NCI-H1694 (cell line): ENCODE data around the gene RPS6KB2.
"Not testable (repeated sequence)": the region's sequence is repeated elsewhere in the genome, so short reads cannot be mapped to it uniquely, and the experiment has no call there.

Source experiments
- DNase-seq: peaks from one replicate; lab custom pipeline; 2025; lab: John Stamatoyannopoulos, UW

RPS6KB2 gene

DNA sequence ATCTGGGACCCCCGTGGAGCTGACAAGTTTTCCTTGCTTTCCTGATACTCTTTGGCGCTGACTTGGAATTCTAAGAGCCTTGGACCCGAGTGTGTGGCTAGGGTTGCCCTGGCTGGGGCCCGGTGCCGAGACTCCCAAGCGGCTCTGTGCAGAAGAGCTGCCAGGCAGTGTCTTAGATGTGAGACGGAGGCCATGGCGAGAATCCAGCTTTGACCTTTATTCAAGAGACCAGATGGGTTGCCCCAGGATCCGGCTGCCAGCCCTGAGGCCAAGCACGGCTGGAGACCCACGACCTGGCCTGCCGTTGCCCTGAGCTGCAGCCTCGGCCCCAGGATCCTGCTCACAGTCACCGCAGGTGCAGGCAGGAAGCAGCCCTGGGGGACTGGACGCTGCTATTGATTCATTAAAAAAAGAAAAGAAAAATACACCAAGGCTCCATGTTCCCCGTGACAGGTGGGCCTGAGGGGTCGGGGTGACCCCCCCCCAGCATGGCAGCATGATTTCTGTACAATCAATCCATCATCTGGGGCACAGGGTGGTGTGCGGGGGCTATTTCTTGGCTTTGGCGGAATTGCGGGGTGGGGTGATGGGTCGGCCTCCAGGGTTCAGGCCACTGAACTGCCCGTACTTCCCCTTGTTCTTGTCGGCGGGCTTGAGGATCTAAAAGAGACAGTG is 30.2 kb upstream of the RPS6KB2 start:
- no peak for DNase-seq

DNA sequence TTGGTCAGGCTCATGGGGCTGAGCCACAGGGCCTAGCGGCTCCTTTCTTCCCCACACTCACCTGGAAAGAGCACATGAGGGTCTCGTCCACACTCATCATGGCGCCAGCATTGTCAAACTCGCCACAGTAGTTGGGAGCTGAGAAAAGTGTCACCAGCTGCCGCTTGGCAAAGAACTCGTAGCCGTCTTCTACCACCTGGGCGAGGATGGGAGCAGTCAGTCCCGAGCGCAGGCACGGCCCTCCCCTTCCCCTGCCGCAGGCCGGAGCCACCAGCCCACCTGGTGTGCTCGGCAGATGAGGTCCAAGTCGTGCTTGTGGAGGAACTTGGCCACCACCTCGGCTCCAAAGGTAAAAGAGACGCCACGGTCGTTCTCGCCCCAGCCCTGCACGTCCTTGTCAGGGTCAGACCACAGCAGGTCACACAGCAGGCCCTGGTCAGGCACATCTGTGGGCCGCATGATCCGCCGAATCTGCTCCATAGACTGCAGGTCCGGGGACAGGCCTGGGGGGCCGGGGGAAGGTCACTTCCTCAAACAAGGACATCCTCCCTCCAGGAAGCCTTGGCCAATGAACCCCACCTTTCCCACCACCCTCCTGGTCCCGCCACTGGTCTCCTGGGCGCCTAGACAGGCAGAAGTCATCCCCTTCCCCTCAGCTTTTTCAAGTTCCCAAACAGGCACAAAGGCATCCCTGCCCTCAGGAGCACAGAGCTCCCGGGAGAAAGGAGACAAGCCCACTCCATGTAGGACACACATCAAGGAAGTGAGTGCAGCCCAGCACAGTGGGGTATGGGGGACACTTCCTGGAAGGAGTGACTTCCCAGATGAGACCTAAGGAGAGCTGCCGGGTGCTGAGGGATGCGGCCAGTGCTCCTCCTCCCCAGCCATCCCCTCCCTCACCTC is 29.4 kb upstream of the RPS6KB2 start:
- no peak for DNase-seq

DNA sequence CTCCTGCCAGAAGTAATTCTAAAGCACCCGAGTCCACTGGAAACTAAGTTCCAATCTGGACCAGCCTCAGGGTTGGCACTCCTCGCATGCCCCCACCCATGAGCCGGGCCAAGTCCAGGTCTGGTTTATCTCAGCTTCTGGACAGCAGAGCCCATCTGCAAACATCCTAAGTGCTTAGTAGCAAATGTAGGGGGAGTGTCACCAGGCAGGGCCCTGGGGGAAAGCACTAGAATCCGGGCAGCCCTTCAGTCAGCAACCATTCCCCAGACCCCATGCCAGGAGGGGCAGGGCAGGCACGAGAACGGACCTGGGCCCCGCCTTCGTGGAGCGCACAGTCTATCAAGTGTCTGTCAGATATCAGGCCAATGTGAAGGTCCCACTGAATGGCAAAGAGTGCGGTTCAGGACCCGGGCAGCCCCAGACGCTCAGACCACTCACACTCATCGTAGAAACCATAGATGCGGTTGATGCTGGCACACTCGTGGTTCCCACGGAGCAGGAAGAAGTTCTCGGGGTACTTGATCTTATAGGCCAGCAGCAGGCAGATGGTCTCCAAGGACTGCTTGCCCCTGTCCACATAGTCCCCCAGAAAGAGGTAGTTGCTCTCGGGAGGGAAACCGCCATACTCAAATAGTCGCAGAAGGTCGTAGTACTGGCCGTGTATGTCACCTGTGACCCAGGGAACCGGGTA is 27.9 kb upstream of the RPS6KB2 start:
- no peak for DNase-seq

DNA sequence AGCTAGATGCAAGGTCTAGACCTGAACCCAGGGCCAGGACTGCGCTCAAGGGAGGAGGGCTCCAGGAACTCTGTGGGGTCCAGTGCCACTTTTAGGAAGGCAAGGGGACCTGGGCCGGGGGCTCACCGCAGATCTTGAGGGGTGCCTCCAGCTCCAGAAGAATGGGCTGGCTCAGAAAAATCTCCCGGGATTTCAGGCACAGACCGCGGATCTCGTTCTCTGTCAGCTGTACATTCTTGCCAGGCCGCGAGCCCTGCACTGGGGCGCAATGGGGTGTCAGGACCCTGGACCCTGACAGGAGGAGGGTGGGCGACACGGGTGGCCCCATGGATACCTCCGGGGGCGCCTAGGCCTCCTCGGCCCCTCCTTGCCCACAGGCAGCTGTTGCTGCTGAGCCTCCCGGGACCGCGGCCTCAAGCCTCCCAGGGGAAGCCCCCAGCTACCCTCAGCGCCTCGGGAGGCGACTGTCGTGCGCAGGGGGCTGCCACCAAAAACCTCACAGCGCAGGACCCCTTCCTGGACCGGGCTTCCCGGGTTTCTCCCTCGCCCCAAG is 27.3 kb upstream of the RPS6KB2 start:
- DNase-seq: no peak

DNA sequence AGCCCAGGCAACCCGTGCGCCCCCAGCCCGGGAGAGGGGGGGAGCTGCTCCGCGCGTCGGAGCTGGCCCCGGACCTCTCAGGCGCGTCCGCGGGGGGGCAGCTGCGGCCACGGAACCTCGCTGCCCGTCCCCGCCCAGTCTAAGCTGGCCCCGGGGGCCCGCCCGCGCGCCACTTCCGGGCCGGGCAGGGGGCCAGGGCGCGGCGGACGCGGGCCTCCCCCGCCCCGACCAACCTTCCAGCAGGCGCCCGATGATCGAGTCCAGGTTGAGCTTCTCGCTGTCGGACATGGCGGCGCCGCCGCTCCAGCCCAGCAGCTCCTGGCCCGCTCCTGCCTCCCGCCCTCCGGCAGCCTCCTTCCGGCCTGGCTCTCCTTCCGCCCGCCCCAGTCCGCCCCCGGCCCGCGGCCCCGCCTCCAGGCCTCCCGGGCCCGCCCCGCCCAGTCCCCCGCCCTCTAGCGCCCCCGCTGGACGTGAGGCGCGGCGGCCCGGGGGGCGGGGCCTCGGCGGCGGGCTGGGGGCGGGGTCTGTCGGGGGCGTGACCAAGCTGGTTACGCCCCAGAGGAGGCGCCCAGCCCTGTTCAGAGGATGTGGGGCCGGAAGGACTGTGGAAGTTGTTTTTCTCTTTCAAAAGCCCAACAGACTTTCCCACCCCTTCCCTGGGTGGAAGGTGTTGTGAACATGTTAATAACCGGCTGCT is 26.7 kb upstream of the RPS6KB2 start, which contains the start of gene PPP1CA:
PPP1CA (minus strand) TSS at position 364 of the 697 bp plus-strand sequence; CDS start at position 288, 76 bp downstream.
- DNase-seq: peak; percentile 56

DNA sequence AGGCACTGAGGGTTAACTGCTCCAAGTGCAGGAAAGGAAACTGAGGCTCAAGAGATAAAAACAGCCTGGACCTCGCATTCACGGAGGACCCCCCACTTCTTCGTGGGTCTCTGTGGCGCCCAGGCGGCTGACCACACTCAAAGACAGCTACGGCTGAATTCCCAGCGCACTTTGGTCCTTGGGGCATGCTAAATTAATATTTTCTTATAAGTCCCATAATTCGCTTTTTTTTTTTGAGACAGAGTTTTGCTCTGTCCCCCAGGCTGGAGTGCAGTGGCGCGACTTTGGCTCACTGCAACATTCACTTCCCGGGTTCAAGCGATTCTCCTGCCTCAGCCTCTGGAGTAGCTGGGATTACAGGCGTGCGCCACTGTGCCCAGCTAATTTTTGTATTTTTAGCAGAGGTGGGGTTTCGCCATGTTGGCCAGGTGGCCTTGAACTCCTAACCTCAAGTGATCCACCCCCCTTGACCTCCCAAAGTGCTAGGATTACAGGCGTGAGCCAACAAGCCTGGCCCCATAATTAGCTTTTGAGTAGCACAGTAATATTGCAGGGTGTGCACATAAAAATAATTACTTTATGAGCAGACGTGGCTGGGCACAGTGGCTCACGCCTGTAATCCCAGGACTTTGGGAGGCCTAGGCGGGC is 26.0 kb upstream of the RPS6KB2 start:
- not testable (repeated sequence) for DNase-seq

DNA sequence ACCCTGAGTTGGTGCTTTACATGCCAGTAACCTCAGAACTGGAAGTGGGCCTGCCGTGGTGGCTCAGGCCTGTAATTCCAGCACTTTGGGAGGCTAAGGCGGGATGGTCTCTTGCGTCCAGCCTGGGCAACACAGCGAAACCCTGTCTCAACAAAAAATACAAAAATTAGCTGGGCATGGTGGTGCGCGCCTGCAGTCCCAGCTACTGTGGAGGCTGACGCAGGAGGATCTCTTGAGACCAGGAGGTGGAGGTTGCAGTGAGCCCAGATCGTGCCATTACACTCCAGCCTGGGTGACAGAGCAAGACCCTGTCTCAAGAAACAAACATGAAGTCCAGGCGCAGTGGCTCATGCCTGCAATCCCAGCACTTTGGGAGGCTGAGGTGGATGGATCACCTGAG is 25.2 kb upstream of the RPS6KB2 start:
- DNase-seq: not testable (repeated sequence)

DNA sequence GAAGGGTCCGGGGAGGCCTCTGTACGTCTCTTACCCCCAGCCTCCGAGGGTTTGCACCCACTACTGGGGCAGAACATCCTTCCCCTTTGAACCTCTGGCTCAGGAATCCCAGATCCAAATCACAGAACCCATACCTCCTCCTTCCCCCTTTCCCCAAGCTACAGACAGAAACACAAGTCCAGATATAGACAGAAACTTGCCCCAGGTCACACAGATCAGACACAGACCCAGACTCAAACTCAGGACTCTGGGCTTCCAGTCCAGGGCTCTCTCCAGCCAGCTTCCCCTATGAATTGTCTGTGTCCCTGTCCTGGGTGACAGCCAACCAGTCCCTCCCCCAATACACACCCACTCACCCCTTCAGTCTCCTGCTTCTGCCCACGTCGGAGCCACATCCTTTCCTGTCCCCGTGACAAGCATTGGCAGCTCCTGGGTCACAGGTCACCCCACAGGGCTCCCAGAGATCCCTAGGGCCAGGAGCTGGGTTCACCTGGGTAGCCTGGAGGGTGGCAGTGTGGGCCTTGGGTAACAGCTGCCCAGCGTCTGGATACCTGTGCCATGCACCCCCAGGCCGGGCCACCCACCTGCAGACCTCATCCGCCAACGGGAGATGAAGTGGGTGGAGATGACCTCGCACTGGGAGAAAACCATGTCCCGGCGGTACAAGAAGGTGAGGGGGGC is 23.6 kb upstream of the RPS6KB2 start:
- DNase-seq: no peak

DNA sequence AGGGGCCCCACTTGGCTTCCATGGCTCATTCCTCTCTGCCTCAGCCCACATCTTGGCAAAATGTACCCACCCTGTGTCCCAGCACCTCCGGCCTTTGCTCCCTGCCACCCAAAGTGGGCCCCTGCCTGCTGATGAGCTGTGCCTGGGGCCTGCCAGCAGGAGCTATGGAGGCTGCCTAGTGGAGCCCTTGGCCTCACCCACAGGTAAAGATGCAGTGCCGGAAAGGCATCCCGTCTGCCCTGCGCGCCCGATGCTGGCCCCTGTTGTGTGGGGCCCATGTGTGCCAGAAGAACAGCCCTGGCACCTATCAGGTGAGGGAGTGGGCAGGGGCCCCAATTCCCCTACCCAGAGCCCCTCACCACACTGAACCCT is 23.1 kb upstream of the RPS6KB2 start:
- DNase-seq: no peak

DNA sequence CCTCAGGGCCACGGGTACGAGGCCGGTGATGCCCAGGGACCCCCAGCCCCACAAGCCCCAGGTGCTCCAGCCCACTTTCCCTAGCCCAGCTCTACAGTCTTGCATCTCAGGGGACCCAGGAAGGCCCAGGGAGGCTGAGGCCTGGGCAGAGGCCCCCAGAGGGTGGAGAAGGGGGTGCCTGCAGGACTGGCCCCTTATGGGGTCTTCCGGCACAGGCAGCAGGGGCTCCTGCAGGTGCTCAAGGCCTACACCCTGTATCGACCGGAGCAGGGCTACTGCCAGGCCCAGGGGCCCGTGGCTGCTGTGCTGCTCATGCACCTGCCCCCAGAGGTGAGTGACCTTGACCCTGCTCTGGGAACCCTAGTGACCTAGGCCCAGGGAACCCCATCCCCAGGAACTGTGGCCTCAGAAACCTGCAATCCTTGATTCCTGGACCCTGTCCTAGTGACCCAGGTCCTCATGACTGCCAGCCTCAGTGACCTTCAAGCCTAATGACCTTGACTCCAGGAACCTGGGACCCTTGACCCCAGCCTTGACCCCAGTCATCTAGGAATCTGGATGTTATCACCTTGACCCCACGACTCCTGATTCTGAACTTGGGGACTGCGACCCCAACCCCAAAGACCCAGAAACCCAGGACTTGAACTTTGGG is 22.5 kb upstream of the RPS6KB2 start:
- no peak for DNase-seq

DNA sequence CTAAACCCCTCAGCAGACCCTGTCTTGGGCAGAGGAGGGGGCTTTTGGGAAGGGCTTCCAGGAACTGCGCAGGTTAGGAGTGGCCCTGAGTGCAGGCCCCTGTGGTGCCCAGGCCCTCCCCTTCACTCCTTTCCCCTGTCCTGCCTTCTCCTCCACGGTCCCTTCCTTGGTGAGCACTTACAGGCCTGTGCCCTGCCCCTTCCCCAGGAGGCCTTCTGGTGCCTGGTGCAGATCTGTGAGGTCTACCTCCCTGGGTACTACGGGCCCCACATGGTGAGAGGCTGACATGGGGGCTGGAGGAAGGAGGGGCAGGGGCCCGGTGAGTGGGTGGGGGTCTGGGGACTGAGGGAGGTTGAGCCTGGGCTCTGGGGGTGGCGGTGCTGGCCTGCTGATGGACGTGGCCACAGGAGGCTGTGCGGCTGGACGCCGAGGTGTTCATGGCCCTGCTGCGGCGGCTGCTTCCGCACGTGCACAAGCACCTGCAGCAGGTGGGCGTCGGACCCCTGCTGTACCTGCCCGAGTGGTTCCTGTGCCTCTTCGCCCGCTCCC is 21.8 kb upstream of the RPS6KB2 start:
- DNase-seq: no peak

DNA sequence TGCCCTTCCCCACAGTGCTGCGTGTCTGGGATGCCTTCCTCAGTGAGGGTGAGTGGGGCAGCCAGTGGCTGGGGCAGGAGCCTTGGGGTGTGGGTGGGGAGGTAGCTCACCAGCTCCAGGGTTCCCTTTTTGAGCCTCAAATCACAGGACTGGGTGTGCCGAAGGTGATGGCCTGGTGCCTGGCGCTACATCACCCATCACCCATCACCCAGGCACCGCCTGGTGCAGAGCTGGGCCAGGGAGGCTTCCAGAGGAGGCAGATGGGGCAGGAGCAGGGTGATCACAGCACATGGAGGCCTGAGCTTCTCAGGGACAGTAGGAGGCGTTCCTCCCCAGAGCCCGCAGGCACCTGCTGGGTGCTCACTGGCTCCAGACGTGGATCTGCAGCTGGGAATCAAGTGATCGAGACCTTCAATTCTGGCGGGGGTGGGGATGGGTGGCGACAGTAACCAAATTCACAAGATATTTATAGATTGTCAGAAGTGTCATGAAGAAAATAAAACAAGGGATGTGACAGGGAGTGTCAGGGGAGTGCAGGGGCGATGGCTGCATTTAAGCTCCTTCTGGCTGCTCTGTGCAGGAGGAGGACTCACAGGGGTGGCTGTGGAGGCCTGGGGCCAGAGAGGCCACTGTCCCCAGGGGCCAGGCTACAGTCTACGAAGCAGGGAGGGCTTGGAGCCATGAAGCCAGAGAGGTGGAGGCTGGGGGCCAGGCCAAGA is 21.2 kb upstream of the RPS6KB2 start:
- DNase-seq: no peak

DNA sequence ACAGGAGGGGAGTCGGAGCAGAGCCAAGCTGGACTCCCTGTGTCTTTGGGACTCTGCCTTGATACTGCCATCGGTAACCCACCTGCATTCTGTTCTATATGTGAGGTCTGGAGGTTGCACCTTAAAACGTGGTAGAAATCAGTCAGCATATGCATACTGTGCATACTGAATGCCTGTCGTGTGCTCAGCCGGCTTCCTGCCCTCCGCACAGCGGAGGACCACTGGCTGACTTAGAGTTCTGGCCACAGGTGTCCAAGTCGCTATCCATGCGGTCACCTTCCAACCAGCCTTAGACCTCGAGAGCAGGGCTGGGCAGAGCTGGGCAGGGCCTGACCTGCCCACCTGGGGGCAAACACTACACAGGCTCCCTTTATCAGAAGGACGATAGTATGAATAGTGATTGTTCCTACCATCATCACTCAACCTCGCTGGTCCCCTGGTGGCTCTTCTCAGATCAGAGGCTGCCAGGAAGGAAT is 20.6 kb upstream of the RPS6KB2 start:
- DNase-seq: no peak

DNA sequence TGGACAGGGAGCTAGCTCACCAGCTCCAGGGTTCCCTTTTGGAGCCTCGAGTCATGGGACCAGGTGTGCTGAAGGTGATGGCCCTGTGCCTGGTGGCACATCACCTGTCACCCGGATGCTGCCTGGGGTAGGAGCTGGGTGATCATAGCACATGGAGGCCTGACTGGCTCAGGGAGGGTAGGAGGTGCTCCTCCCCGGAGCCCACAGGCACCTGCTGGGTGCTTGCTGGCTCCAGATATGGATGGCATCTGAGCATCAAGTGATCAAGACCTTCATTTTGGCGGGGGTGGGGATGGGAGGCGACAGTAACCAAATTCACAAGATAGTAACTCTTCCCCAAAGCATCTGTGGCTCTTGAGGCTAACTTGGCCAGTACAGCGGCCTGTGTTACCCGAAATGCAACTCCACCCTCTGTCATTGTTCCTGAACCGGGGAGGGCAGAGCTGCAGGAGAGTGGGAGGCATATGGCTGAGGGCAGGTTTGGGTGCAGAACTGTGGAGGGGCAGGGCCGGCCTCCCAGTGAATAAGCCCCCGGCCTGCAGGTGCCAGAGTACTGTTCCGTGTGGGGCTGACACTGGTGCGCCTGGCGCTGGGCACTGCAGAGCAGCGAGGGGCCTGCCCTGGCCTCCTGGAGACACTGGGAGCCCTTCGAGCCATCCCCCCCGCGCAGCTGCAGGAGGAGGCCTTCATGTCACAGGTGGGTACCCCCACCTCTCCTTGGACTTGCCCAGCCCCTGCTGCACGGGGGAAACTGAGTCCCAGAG is 19.7 kb upstream of the RPS6KB2 start:
- no peak for DNase-seq

DNA sequence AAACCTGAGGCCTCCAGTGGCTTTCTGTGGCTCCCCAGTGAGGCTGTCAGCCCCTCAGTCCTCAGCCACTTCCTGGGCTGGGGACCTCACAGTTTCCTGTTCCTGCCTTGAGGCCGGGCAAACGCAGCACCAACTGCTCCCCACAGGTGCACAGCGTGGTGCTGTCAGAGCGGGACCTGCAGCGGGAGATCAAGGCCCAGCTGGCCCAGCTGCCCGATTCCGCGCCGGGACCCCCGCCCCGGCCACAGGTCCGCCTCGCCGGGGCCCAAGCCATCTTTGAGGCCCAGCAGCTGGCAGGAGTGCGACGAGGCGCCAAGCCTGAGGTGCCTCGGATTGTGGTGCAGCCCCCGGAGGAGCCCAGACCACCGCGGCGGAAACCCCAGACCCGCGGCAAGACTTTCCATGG is 19.0 kb upstream of the RPS6KB2 start:
- DNase-seq: no peak

DNA sequence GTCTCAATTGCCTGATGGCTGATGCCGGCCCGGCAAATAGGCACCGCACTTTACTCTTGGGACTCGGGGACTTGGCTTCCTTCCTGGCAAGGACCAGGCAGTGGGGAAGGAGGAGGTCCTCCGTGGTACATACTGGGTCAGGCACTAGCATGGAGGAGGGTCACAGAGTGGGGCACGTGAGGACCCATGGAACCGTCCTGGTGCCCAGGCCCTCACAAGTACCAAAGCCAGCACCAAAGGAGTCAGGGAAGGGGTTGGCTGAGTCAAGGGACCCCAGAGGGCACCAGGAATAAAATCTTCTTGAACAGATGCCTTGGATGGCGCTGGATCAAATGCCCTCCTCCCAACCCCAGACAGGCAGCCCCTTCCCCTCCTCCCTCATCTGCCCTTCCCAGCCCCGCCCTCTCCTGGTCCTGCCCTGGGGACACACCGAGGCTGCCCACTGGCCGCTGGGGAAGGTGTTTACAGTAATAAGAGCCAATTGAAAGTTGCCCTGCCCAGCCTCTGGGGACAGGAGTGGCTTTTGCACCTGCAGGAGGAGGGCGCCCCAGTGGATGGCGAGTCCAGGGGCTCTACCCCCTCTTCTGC is 18.4 kb upstream of the RPS6KB2 start:
- no peak for DNase-seq

DNA sequence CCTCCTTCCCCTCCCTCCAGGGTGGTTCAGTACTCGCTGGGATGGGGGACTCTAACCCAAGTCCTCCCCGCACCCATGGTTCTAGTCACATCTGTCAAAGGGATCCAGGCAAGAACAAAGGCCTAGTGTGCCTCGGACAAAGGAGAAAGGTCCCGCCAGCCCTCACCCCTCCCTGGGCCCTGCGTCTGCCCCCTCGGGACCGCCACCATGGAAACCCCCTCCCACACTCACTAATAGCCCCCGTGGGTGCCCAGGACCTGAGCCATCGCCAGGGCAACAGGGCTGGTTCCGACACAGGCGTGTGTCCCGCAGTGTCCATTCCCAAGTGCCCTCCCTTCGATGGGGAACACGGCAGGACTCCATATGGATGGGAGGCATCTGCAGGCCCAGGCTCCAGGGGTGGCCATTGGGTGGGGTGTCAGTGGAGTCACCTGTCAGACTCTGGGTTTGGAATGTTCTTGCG is 17.9 kb upstream of the RPS6KB2 start:
- DNase-seq: no peak
